NCI-H146 treated with DMSO at 0.1 percent for 48 hours (cell line): ENCODE measurements around the gene ABCB10.
"Not testable (repeated sequence)": the region's sequence is repeated elsewhere in the genome, so short reads cannot be mapped to it uniquely, and the experiment has no call there.

Experiments used
- DNase-seq: peaks from one replicate; lab custom pipeline; 2025; ENCODE audit not compliant: unreplicated experiment; lab: John Stamatoyannopoulos, UW

ABCB10 gene

GRCh38 chr1:229558460-229559335 is at the start of gene ABCB10:
Gene ABCB10, minus strand, starts transcription at chr1:229558707. Its CDS starts 55 bp downstream, at chr1:229558652.
- DNase-seq = peak; percentile 95

DNA sequence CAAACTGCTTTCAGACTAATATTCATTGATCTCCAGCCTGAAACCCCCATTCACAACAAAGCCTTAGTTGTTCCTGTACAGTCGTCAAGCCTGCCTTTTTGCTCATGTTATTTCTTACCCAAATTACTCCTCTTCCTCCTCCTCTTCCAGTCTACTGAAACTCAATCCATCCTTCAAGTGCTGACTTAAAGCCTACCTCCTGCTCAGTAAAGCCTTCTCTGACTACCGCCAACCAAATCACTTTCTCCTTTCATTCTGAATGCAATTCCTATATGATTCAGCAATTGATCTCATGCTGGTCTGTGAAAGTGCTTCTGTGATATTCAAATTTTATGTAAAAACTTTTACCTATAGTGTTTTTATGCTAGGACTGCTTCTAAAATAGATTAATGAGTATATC is 48.9 kb upstream of the ABCB10 start:
- DNase-seq = no peak

GRCh38 chr1:229603371-229604005 is 45.0 kb upstream of the ABCB10 start:
- DNase-seq = no peak

- DNase-seq = no peak
Measured at GRCh38 chr1:229600229-229600628, 41.7 kb upstream of the ABCB10 start.

DNA sequence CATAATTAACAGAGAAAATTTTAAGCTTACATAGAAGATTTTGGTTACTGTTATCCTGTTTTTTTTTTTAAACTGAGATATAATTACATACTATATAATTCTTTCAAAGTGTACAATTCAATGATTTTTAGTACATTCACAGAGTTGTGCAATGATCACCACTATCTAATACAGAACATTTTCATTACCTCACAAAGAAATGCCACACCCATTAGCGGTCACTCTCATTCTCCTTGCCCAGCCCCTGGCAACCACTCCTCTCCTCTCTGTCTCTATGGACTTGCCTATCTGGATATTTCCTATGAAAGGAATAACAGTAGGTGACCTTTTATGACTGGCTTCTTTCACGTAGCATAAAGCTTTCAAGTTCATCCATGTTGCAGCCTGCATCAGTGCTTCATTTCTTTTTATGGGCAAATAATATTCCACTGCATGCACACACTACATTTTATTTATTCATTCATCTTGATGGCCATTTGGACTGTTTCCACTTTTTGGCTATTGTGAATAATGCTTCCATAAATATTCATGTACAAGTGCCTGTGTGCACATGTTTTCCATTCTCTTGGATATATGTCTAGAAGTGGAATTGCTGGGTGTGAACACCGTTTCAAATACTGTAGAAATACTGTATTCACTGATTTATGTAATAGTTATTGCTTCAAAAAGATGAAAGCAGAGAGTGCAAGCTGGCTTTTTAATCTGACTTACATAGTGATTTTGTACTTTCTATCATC is 40.9 kb upstream of the ABCB10 start:
- DNase-seq = no peak

GRCh38 chr1:229597877-229598276 is 39.4 kb upstream of the ABCB10 start:
- no peak for DNase-seq

- no peak for DNase-seq
Measured at GRCh38 chr1:229596925-229597699, 38.6 kb upstream of the ABCB10 start.

DNA sequence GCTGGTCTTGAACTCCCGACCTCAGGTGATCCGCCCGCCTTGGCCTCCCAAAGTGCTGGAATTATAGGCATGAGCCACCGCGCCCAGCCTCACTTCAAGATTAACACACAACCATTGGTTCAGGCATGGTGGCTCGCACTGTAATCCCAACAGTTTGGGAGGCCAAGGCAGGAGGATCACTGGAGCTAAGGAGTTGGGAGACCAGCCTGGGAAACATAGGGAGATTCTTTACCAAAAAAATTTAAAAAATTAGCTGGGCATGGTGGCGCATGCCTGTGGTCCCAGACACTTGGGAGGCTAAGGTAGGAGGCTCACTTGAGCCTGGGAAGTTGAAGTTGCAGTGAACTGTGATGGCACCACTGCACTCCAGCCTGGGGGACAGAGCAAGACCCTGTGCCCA is 37.4 kb upstream of the ABCB10 start:
- not testable (repeated sequence) for DNase-seq

DNA sequence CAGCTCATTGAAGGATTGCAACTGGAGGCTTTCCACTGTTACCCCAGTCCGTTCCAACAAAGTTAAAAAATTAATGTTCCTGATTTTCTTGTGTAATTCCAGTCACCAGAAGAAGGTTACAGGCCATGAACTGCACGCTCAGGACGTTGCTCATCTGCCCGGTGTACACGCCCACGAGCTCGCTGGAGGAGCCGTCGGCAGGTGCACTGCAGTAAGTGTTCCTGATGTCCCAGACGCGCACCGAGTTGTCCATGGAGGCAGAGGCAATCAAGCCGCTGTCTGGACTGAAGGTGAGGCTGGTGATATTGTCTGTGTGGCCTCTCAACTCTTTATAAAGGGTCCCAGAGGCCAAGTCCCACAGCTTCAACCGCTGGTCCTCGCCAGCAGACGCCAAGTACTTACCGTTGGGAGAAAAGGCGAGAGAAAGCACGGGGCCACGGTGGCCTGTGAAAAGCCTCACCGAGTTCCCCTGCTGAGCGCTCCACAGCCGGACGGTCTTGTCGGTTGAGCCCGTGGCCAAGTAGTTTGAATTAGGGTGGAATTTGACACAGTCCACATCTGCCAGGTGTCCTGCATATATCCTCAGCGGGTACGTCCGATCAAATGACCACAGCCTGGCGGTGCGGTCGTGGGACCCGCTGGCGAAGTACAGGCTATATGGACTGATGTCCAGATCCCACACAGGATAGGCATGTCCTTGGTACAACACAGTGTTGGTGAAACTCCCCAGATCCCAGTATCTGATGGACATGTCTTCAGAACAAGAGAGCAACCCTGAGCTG is 35.9 kb upstream of the ABCB10 start:
- DNase-seq = no peak

- DNase-seq = no peak
Measured at GRCh38 chr1:229593800-229594199, 35.3 kb upstream of the ABCB10 start.

DNA sequence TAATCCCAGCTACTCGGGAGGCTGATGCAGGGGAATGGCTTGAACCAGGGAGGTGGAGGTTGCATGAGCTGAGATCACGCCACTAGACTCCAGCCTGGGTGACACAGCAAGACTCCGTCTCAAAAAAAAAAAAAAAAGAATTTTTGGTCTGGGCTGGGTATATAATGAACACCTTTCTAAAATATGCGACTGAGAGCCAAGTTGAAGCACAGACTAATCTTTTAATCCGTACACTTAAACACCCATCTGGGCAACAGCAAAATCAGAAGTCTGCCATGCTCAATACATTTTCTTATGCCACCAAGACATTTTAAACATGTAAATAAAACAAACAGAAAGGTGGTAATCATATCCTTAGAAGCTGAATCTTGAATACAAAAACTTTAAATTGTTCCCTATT is 31.6 kb upstream of the ABCB10 start:
- DNase-seq = no peak

- DNase-seq = no peak
Measured at GRCh38 chr1:229585338-229585737, 26.8 kb upstream of the ABCB10 start.

- no peak for DNase-seq
Measured at GRCh38 chr1:229582715-229583114, 24.2 kb upstream of the ABCB10 start.

DNA sequence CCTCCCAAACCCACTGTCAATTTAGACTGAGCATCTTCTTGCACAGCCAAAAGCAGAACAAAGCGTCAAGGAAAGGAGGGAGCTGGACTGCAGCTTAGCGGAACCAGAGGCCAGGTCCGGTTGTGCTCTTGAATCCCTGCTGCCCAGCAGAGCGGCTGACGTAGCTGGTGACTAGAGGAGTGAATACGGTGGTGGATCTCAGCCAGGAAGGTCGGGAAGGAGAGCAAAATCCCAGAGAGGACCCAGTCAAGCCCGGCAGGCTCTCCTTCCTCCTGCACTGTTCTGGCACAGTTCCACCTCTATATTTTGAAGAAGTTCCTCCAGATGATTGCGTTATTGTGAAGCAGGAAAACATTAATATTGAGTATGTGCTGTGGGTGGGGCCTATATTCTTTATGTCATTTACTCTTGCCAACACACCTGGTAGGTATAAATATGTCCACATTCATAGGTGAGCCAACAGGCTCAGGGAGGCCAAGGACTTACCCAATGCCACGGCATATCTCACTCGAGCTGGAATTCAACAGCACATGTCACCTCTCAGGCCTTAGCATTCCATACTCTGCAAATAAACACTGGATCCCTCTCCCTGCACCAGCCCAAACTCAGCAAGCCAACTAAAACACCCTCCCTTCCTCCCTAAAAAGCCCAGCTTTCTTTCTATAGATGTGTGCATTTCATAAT is 23.6 kb upstream of the ABCB10 start:
- no peak for DNase-seq

DNA sequence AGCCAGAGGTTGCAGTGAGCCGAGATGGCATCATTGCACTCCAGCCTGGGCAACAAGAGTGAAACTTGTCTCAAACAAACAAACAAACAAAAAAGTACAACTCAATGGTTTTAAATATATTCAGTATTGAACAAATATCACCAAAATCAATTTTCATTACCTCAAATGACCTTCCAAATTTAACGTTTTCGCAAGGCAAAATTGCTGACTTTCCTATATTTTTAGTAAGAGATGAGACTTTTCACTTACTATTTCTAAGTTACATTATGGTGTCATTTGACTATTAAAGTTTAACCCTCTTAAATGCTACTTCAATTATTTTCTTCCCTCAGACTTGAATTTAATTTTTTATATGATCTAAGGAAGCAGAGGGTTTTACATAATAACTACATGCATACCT is 23.0 kb upstream of the ABCB10 start:
- DNase-seq = no peak

DNA sequence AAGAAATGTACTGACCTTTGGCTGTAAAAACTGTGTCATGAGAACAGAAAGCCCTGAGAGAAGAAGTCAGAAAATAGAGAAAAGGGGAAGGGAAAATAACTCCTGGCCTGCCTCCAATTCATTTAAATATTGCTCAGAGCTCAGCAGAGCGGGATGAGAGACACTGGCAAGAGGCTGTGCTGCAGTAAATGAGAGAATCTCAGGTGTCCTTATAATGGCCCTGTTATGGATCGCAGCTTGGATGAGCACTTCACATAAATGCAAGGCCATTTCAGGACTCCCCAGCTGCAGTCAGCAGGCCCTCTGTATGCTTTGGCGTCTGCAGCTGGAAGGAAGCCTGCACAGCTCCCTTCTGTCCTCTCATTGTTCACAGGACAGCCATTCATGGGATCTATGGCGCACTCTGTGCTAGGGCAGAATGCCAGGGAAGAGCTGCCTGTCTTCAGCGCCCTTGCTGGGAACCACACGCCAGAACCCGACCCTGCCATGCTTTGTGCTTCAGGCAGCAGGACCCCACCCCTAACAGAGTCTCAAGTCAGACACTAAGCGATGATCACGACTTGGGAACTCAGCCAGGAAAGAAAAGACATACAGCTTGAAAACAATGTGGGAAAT is 20.7 kb upstream of the ABCB10 start:
- DNase-seq = peak; percentile 65

DNA sequence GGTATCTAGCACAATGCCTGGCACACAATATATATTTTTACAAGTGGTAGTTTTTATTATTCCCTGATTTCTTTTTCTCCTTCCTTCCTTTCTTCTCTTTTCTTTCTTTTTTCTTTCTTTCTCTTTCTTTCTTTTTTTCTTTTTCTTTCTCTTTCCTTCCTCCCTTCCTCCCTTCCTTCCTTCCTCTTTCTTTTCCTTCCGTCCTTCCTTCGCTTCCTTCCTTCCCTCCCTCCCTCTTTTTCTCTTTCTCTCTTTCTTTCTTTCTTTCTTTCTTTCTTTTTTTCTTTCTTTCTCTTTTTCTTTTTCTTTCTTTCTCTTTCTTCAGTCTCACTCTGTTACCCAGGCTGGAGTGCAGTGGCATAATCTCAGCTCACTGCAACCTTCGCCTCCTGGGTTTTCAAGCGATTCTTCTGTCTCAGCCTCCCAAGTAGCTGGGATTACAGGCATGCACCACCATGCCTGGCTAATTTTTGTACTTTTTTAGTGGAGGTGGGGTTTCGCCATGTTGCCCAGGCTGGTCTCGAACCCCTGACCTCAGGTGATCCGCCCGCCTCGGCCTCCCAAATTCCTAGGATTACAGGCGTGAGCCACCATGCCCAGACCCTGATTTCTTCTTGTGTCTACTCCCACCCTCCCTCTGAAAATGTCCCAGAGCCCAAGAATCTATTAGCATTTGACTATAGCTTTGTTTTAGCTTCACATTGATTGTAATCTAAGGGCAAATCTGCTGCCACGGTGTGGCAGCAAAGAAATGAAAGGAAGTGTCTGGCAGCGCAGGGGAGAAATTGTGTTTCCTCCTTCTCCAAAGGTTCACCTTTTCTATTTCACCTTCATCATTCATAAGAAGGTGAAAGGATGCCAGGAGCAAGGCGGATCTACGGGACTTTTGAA is 19.9 kb upstream of the ABCB10 start:
- DNase-seq = no peak
